Amniotic epithelial cell (primary cell): ENCODE results near the gene PVRIG.
"Not testable (repeated sequence)": the region's sequence is repeated elsewhere in the genome, so short reads cannot be mapped to it uniquely, and the experiment has no call there.

Experiments
- DNase-seq: peaks from one replicate; pipeline ENCODE4 v3.0.0-alpha.2; 2010; ENCODE audit warnings: low read depth

Gene PVRIG

GRCh38 chr7:100195222-100195621 is 24.5 kb upstream of the PVRIG start:
- DNase-seq: no peak

GRCh38 chr7:100195901-100196322 is 23.8 kb upstream of the PVRIG start:
- not testable (repeated sequence) for DNase-seq

GRCh38 chr7:100198266-100198665 is 21.5 kb upstream of the PVRIG start:
- DNase-seq: no peak

GRCh38 chr7:100200693-100201092 is 19.1 kb upstream of the PVRIG start:
- DNase-seq: no peak

- DNase-seq: no peak
Observed at GRCh38 chr7:100204454-100204853, 15.3 kb upstream of the PVRIG start.

GRCh38 chr7:100208911-100209408 is 10.8 kb upstream of the PVRIG start:
- DNase-seq: no peak

- DNase-seq: no peak
Observed at GRCh38 chr7:100209493-100209892, 10.3 kb upstream of the PVRIG start.

- DNase-seq: no peak
Observed at GRCh38 chr7:100210805-100211204, 8.9 kb upstream of the PVRIG start.

GRCh38 chr7:100211342-100211780 is 8.4 kb upstream of the PVRIG start:
- no peak for DNase-seq

GRCh38 chr7:100212631-100213286 is 7.0 kb upstream of the PVRIG start:
- no peak for DNase-seq

- DNase-seq: no peak
Observed at GRCh38 chr7:100213672-100214071, 6.1 kb upstream of the PVRIG start.

GRCh38 chr7:100214356-100214755 is 5.4 kb upstream of the PVRIG start:
- not testable (repeated sequence) for DNase-seq

- peak; percentile 3 for DNase-seq
Observed at GRCh38 chr7:100215895-100216294, 3.9 kb upstream of the PVRIG start.

GRCh38 chr7:100217934-100218333 is 1.8 kb upstream of the PVRIG start:
- DNase-seq: peak; percentile 38

- DNase-seq: no peak
Observed at GRCh38 chr7:100219271-100219737, 445 bp upstream of the PVRIG start.

- no peak for DNase-seq
Observed at GRCh38 chr7:100220586-100221230, 959 bp downstream of the PVRIG start.

GRCh38 chr7:100221231-100221718 is 1.5 kb downstream of the PVRIG start:
- no peak for DNase-seq

GRCh38 chr7:100221767-100222444 is 2.2 kb downstream of the PVRIG start:
- no peak for DNase-seq

GRCh38 chr7:100222445-100223132 is 2.8 kb downstream of the PVRIG start:
- DNase-seq: no peak

- DNase-seq: not testable (repeated sequence)
Observed at GRCh38 chr7:100223376-100223927, 3.7 kb downstream of the PVRIG start.

- DNase-seq: not testable (repeated sequence)
Observed at GRCh38 chr7:100224891-100225290, 5.1 kb downstream of the PVRIG start.
